ENCODE results near the gene ZNF573. TPM values are rescaled to one million over a fixed set of nuclear protein-coding genes. Genes with fewer than 3 reads are reported as not detected.

Gene ZNF573
- total and polyA plus RNA-seq, 2 experiments from 2014 or later, result 4.4 to 8.1 TPM

DNA sequence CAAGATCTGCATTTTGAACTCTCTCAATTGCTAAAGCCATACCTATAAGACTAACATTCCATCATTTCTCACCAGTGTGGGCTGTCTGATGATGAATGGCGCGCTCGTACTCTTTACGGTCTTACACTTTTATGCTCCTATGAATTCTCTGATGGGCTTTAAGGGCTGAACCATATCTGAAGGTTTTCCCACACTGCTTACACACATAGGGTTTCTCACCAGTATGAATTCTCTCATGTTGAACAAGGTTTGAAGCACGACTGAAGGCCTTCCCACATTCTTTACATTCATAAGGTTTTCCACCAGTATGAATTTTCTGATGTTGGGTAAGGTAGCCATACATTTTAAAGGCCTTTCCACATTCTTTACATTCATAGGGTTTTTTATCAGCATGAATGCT is 41.0 kb downstream of the ZNF573 start:
- Histone ChIP-seq H3K27me3 (no peaks in the 10 kb centered on the region), H3K79me2 (no peaks in the 10 kb centered on the region), H3K9me3 (ENCODE audit: low read depth) (peaks cover 34% of the 10 kb centered on the region), H3K4me3 (no peak overlapping the region), H4K20me1 (ENCODE audit: insufficient read depth, poor library complexity, severe bottlenecking) (no peaks in the 10 kb centered on the region), H3K27ac (no peak overlapping the region), H3K4me2 (no peak overlapping the region), H3K9me2 (replicated peaks; ENCODE audit: insufficient read depth) (no peaks in the 10 kb centered on the region), H3K4me1 (ENCODE audit: insufficient read depth) (no peaks in the 10 kb centered on the region), H2AFZ (no peak overlapping the region), H3K36me3 (replicated peaks; ENCODE audit: insufficient read depth, low read depth) (peaks cover 7% of the 10 kb centered on the region)
- TF ChIP-seq EZH2 (IDR thresholded peaks at IDR 0.05; ENCODE audit: borderline replicate concordance) (no peak), EZH2phosphoT487 (IDR thresholded peaks at IDR 0.05; ENCODE audit: low read depth, severe bottlenecking, unreplicated experiment) (no peak)
- TF ChIP-seq, protein P1, sequence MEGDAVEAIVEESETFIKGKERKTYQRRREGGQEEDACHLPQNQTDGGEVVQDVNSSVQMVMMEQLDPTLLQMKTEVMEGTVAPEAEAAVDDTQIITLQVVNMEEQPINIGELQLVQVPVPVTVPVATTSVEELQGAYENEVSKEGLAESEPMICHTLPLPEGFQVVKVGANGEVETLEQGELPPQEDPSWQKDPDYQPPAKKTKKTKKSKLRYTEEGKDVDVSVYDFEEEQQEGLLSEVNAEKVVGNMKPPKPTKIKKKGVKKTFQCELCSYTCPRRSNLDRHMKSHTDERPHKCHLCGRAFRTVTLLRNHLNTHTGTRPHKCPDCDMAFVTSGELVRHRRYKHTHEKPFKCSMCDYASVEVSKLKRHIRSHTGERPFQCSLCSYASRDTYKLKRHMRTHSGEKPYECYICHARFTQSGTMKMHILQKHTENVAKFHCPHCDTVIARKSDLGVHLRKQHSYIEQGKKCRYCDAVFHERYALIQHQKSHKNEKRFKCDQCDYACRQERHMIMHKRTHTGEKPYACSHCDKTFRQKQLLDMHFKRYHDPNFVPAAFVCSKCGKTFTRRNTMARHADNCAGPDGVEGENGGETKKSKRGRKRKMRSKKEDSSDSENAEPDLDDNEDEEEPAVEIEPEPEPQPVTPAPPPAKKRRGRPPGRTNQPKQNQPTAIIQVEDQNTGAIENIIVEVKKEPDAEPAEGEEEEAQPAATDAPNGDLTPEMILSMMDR (IDR thresholded peaks at IDR 0.05; ENCODE audit: poor library complexity), result no peak
- WGBS (ENCODE audit: low lambda C conversion rate, missing lambda C conversion rate), result 74% methylated on average over 5 of the region's 5 CpGs
- DNase-seq (ENCODE audit: low spot score), result no peak

- no peaks in the 10 kb centered on the region for H3K36me3 ChIP-seq (replicated peaks; ENCODE audit: insufficient read depth, low read depth)
- no peak overlapping the region for H3K4me3 ChIP-seq
- no peak overlapping the region for H3K27ac ChIP-seq
- no peak for DNase-seq (ENCODE audit: low spot score)
- H2AFZ ChIP-seq, result no peak overlapping the region
- no peaks in the 10 kb centered on the region for H3K4me1 ChIP-seq (ENCODE audit: insufficient read depth)
- TF ChIP-seq, protein P1 (IDR thresholded peaks at IDR 0.05; ENCODE audit: poor library complexity), result no peak
- H3K79me2 ChIP-seq, result no peaks in the 10 kb centered on the region
- H3K9me3 ChIP-seq (ENCODE audit: low read depth), result no peaks in the 10 kb centered on the region
- WGBS (ENCODE audit: low lambda C conversion rate, missing lambda C conversion rate), result 86% methylated on average over 2 of the region's 2 CpGs
- no peaks in the 10 kb centered on the region for H3K27me3 ChIP-seq
- no peak overlapping the region for H3K4me2 ChIP-seq
- no peaks in the 10 kb centered on the region for H4K20me1 ChIP-seq (ENCODE audit: insufficient read depth, poor library complexity, severe bottlenecking)
- no peaks in the 10 kb centered on the region for H3K9me2 ChIP-seq (replicated peaks; ENCODE audit: insufficient read depth)
Measured at GRCh38 chr19:37725181-37725580, 54.2 kb downstream of the ZNF573 start.

- 13% methylated on average over 8 of the region's 8 CpGs for WGBS (ENCODE audit: low lambda C conversion rate, missing lambda C conversion rate)
- peak overlapping the region; percentile 15 for H3K4me3 ChIP-seq
- TF ChIP-seq, protein P1 (IDR thresholded peaks at IDR 0.05; ENCODE audit: poor library complexity), result no peak
- TF ChIP-seq EZH2phosphoT487 (IDR thresholded peaks at IDR 0.05; ENCODE audit: low read depth, severe bottlenecking, unreplicated experiment) (no peak), EZH2 (IDR thresholded peaks at IDR 0.05; ENCODE audit: borderline replicate concordance) (no peak)
- peak overlapping the region; percentile 87 for H3K4me2 ChIP-seq
- no peaks in the 10 kb centered on the region for H4K20me1 ChIP-seq (ENCODE audit: insufficient read depth, poor library complexity, severe bottlenecking)
- H3K27me3 ChIP-seq, result no peaks in the 10 kb centered on the region
- peak overlapping the region; percentile 97 for H2AFZ ChIP-seq
- H3K9me2 ChIP-seq (replicated peaks; ENCODE audit: insufficient read depth), result no peaks in the 10 kb centered on the region
- H3K79me2 ChIP-seq, result peaks cover 35% of the 10 kb centered on the region
- no peak overlapping the region for H3K27ac ChIP-seq
- H3K36me3 ChIP-seq (replicated peaks; ENCODE audit: insufficient read depth, low read depth), result no peaks in the 10 kb centered on the region
- no peaks in the 10 kb centered on the region for H3K9me3 ChIP-seq (ENCODE audit: low read depth)
- H3K4me1 ChIP-seq (ENCODE audit: insufficient read depth), result peaks cover 5% of the 10 kb centered on the region
- DNase-seq (ENCODE audit: low spot score), result no peak
Measured at GRCh38 chr19:37719927-37720265, 59.5 kb downstream of the ZNF573 start.

Data from hepatocyte (in vitro differentiated cells).